ENCODE data around the gene TBC1D32. TPM values are rescaled to one million over a fixed set of nuclear protein-coding genes. Genes with fewer than 3 reads are reported as not detected.
A peak's percentile ranks its signal among the peaks of the same experiment; 100 is the strongest.
"Not testable (repeated sequence)": the region's sequence is repeated elsewhere in the genome, so short reads cannot be mapped to it uniquely, and the experiment has no call there.

The TBC1D32 gene
- polyA plus RNA-seq, 12 donors = 3.9 to 15.9 (median 7.2) TPM; not detected in 1

GRCh38 chr6:121124600-121124999, 209.7 kb downstream of the TBC1D32 start:
- DNase-seq = no peak

GRCh38 chr6:121112356-121112755, 221.9 kb downstream of the TBC1D32 start:
- no peak for DNase-seq

- DNase-seq = no peak
Measured at GRCh38 chr6:121110733-121111132, 223.5 kb downstream of the TBC1D32 start.

- no peak for DNase-seq
Measured at GRCh38 chr6:121106962-121107361, 227.3 kb downstream of the TBC1D32 start.

- no peak for DNase-seq
Measured at GRCh38 chr6:121105461-121105860, 228.8 kb downstream of the TBC1D32 start.

- DNase-seq = no peak
Measured at GRCh38 chr6:121093928-121094327, 240.4 kb downstream of the TBC1D32 start.

GRCh38 chr6:121090492-121090891, 243.8 kb downstream of the TBC1D32 start:
- DNase-seq = no peak

GRCh38 chr6:121086876-121087275, 247.4 kb downstream of the TBC1D32 start:
- DNase-seq = no peak

GRCh38 chr6:121076119-121076518, 258.2 kb downstream of the TBC1D32 start:
- DNase-seq = no peak

- not testable (repeated sequence) for DNase-seq
Measured at GRCh38 chr6:121068749-121069148, 265.5 kb downstream of the TBC1D32 start.

GRCh38 chr6:121067381-121067780, 266.9 kb downstream of the TBC1D32 start:
- no peak for DNase-seq

- no peak for DNase-seq
Measured at GRCh38 chr6:121064345-121064744, 269.9 kb downstream of the TBC1D32 start.

- peak; percentile 34 for DNase-seq
Measured at GRCh38 chr6:121055572-121056163, 278.6 kb downstream of the TBC1D32 start.

GRCh38 chr6:121048593-121048992, 285.7 kb downstream of the TBC1D32 start:
- DNase-seq = not testable (repeated sequence)

- not testable (repeated sequence) for DNase-seq
Measured at GRCh38 chr6:121044905-121045304, 289.4 kb downstream of the TBC1D32 start.

GRCh38 chr6:121043706-121044105, 290.6 kb downstream of the TBC1D32 start:
- not testable (repeated sequence) for DNase-seq

- not testable (repeated sequence) for DNase-seq
Measured at GRCh38 chr6:121043211-121043610, 291.1 kb downstream of the TBC1D32 start.

GRCh38 chr6:121042766-121043165, 291.5 kb downstream of the TBC1D32 start:
- no peak for DNase-seq

- DNase-seq = peak; percentile 40
Measured at GRCh38 chr6:121040831-121041230, 293.4 kb downstream of the TBC1D32 start.

- no peak for DNase-seq
Measured at GRCh38 chr6:121033091-121033490, 301.2 kb downstream of the TBC1D32 start.

GRCh38 chr6:121032268-121033006, 301.8 kb downstream of the TBC1D32 start:
- DNase-seq = no peak
